WTC11 (cell line): ENCODE data around the gene SERGEF.

Experiments
- CTCF ChIP-seq: fragments of 200-600 bp; IDR thresholded peaks from 2 replicates; pipeline ENCODE4 v1.8.0; 2022; ENCODE audit warnings: antibody characterized with exemption
- E2F1 ChIP-seq: sonication (generic); formaldehyde crosslinking; IDR thresholded peaks from 2 replicates; pipeline ENCODE4 v1.8.0; 2022; ENCODE audit warnings: mild to moderate bottlenecking, missing genetic modification reagents
- E2F5 ChIP-seq: sonication (generic); formaldehyde crosslinking; IDR thresholded peaks from 2 replicates; pipeline ENCODE4 v1.8.1; 2022; ENCODE audit warnings: mild to moderate bottlenecking, moderate library complexity, missing genetic modification reagents
- IRF1 ChIP-seq: sonication (generic); formaldehyde crosslinking; IDR thresholded peaks from 2 replicates; pipeline ENCODE4 v1.8.0; 2023; ENCODE audit warnings: missing genetic modification reagents
- JUN ChIP-seq: sonication (generic); formaldehyde crosslinking; IDR thresholded peaks from 2 replicates; pipeline ENCODE4 v1.8.0; 2023; ENCODE audit warnings: mild to moderate bottlenecking, missing genetic modification reagents
- MAX ChIP-seq: sonication (generic); formaldehyde crosslinking; IDR thresholded peaks from 2 replicates; pipeline ENCODE4 v1.8.0; 2022; ENCODE audit warnings: mild to moderate bottlenecking, missing genetic modification reagents
- SP1 ChIP-seq: sonication (generic); formaldehyde crosslinking; conservative IDR thresholded peaks from 2 replicates; pipeline ENCODE4 v1.8.1; 2022; ENCODE audit warnings: missing genetic modification reagents
- TCF7 ChIP-seq: sonication (generic); formaldehyde crosslinking; IDR thresholded peaks from 2 replicates; pipeline ENCODE4 v1.8.0; 2022; ENCODE audit warnings: mild to moderate bottlenecking, low read depth, missing genetic modification reagents, moderate library complexity

- TF ChIP-seq SP1 (CRISPR knock-in tag) (no peak), CTCF (no peak), E2F5 (CRISPR knock-in tag) (no peak), IRF1 (CRISPR knock-in tag) (no peak), TCF7 (CRISPR knock-in tag) (no peak), E2F1 (CRISPR knock-in tag) (no peak), JUN (no peak), MAX (CRISPR knock-in tag) (no peak)
Measured at GRCh38 chr11:17786824-17787525, 225.9 kb downstream of the SERGEF start.
